Measurements from ENCODE around the gene TEX12. TPM values are rescaled to one million over a fixed set of nuclear protein-coding genes. Genes with fewer than 3 reads are reported as not detected.
"Not testable (repeated sequence)": the region's sequence is repeated elsewhere in the genome, so short reads cannot be mapped to it uniquely, and the experiment has no call there.

TEX12 gene
- total RNA-seq, 1 donor from 2014 or later = not detected

DNA sequence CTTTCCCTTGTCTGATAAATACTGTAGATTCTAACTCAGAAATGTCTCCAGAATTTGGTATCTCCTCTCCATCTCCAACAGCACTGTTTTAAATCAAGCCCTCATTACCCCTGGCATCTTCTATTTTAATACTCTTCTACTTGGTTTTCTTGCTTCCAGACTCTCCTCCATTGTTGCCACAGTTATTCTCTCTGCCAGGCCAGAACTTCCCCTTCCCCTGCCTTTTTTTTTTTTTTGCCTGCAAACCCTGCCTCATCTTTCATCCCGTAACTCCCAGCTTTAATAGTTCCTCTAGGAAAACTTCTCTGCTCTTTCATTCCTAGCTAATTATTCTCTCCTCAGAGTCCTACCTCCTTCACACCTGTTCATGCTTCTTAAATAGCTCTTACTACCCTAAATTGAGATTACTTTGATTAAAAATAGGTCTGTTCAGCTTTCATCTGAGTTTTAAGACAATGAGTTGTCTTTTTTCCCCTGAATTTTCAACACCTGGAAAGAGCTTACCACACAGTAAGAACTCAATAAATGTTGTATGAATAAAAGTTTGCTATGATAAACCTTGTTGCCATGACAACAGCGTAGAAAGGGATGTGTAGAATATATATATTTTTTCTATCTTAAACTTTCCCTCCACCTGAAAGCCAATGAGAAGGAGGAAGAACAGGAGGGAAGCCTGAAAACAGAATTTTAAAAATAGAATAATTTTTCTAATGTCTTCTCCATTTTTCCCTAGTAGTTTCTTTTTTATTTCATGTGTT, 6.9 kb upstream of the TEX12 start:
- Histone ChIP-seq H3K36me3 (no peaks in the 10 kb centered on the region), H3K27ac (peak overlapping the region; percentile 55), H3K4me3 (peak overlapping the region in 1 of 2 donors; percentile 39), H3K4me1 (peaks cover 21% of the 10 kb centered on the region), H3K27me3 (no peaks in the 10 kb centered on the region), H3K9me3 (no peaks in the 10 kb centered on the region)
- intact Hi-C loops (cut with DNase I) = no loop called here
- no peak for DNase-seq (ENCODE audit: extremely low spot score in 2 of 2)
- TF ChIP-seq, protein P1, sequence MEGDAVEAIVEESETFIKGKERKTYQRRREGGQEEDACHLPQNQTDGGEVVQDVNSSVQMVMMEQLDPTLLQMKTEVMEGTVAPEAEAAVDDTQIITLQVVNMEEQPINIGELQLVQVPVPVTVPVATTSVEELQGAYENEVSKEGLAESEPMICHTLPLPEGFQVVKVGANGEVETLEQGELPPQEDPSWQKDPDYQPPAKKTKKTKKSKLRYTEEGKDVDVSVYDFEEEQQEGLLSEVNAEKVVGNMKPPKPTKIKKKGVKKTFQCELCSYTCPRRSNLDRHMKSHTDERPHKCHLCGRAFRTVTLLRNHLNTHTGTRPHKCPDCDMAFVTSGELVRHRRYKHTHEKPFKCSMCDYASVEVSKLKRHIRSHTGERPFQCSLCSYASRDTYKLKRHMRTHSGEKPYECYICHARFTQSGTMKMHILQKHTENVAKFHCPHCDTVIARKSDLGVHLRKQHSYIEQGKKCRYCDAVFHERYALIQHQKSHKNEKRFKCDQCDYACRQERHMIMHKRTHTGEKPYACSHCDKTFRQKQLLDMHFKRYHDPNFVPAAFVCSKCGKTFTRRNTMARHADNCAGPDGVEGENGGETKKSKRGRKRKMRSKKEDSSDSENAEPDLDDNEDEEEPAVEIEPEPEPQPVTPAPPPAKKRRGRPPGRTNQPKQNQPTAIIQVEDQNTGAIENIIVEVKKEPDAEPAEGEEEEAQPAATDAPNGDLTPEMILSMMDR (IDR thresholded peaks at IDR 0.05) = no peak
- TF ChIP-seq POLR2AphosphoS5 (IDR thresholded peaks at IDR 0.05; ENCODE audit: insufficient read depth in 1 of 2, low read depth in 1 of 2) (no peak), POLR2A (IDR thresholded peaks at IDR 0.05) (no peak)

DNA sequence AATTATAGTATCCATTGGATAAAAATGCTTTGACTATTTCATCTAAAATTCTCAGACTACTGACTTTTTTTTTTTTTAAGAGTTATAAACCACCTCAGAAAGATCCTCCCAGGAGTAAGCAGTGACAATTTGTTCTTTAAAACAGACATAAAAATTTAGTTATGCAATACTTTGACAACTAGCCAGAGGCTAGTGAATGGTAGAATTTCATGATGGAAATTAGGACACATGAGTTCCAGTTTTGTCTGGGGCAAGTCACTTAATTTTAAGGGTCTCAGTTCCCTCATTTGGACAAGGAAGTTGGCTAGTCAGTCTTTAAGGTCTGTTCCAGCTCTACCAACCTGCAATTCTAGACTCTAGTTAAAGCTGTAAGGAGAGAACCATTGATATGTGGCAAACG, 6.2 kb upstream of the TEX12 start:
- DNase-seq (ENCODE audit: extremely low spot score in 2 of 2) = no peak
- peak overlapping the region; percentile 55 for H3K27ac ChIP-seq
- H3K4me3 ChIP-seq = peak overlapping the region in 1 of 2 donors; percentile 39
- TF ChIP-seq, protein P1 (IDR thresholded peaks at IDR 0.05) = no peak
- TF ChIP-seq POLR2A (IDR thresholded peaks at IDR 0.05) (no peak), POLR2AphosphoS5 (IDR thresholded peaks at IDR 0.05; ENCODE audit: insufficient read depth in 1 of 2, low read depth in 1 of 2) (peak in 1 of 2 donors; percentile 68)
- intact Hi-C loops (cut with DNase I) = no loop called here
- no peaks in the 10 kb centered on the region for H3K9me3 ChIP-seq
- no peaks in the 10 kb centered on the region for H3K36me3 ChIP-seq
- H3K4me1 ChIP-seq = peaks cover 21% of the 10 kb centered on the region
- no peaks in the 10 kb centered on the region for H3K27me3 ChIP-seq

DNA sequence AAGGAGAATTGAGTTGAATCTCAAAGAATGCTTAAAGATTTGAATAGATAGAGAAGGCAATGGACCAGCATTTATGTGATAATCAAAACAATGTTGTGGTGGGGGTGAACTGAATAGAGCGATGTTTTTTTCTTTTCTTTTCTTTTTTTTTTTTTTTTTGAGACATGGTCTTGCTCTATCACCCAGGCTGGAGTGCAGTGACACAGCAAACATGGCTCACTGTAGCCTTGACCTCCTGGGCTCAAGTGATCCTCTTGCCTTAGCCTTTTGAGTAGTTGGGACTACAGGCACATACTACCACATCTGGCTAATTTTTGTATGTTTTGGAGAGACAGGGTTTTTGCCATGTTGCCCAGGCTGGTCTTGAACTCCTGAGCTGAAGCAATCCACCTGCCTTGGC, 5.0 kb upstream of the TEX12 start:
- H3K4me1 ChIP-seq = peaks cover 15% of the 10 kb centered on the region
- H3K4me3 ChIP-seq = peak overlapping the region in 1 of 2 donors; percentile 39
- peak overlapping the region; percentile 55 for H3K27ac ChIP-seq
- DNase-seq (ENCODE audit: extremely low spot score in 2 of 2); intact Hi-C loops (cut with DNase I); H3K27me3 ChIP-seq; H3K9me3 ChIP-seq; H3K36me3 ChIP-seq: not testable (repeated sequence)

GRCh38 chr11:112162761-112163546, 4.2 kb upstream of the TEX12 start:
- Histone ChIP-seq H3K27ac (peak overlapping the region; percentile 55), H3K36me3 (no peaks in the 10 kb centered on the region), H3K27me3 (no peaks in the 10 kb centered on the region), H3K9me3 (no peaks in the 10 kb centered on the region), H3K4me3 (peak overlapping the region; percentile 17 to 39), H3K4me1 (peaks cover 8% of the 10 kb centered on the region)
- TF ChIP-seq POLR2AphosphoS5 (IDR thresholded peaks at IDR 0.05; ENCODE audit: insufficient read depth in 1 of 2, low read depth in 1 of 2) (peak in 1 of 2 donors; percentile 32), POLR2A (IDR thresholded peaks at IDR 0.05) (no peak)
- intact Hi-C loops (cut with DNase I) = no loop called here
- DNase-seq (ENCODE audit: extremely low spot score in 2 of 2) = no peak

DNA sequence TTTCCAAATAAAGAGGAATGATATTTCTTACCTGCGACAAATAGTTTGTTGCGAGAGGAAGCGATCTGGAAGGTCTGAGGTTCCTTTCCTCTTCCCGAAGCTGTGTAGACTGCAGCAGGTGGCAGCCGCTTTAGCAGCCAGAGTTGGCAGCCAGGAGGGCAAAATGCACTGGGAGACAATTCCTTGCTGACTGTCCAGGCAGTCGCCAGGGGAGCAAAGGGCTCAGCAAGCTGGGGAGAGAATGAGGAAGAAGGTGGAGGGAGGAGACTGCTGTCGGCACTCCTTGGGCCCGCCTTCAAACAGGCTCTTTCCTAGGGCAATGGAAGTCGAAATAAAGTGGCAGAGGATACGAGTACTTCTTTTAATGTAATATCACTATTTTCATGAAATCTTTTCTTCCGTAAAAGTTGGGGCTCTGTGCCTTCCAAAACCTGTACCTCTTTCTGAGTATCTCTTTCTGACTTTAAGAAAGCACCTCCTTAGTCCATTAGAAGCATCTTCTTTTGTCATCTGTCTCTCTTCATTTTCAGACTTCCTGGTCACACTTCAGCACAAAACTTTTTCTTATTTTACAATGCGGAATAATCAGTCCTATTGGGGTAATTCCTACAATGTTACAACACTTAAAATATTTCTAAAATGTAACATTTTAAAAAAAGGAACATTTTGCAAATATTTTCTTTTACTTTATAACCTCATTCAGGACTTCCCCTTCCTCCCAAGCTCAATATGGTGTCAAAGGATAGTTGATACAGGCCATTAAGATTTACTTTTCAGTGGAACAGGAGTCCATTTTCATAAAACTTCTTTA, 3.1 kb upstream of the TEX12 start, which contains the start of gene IL18:
Gene IL18, minus strand, starts transcription at position 220 of the 811 bp plus-strand sequence. CDS start 9,041 bp downstream, outside the sequence.
- peak; percentile 46 to 51 for TF ChIP-seq POLR2AphosphoS5 (IDR thresholded peaks at IDR 0.05; ENCODE audit: insufficient read depth in 1 of 2, low read depth in 1 of 2)
- TF ChIP-seq, protein P1 (IDR thresholded peaks at IDR 0.05) = no peak
- no peak for TF ChIP-seq POLR2A (IDR thresholded peaks at IDR 0.05)
- no peaks in the 10 kb centered on the region for H3K9me3 ChIP-seq
- peak within 1 kb of the TSS; percentile 55 for H3K27ac ChIP-seq
- intact Hi-C loops (cut with DNase I) = no loop called here
- no peaks in the 10 kb centered on the region for H3K36me3 ChIP-seq
- no peak for DNase-seq (ENCODE audit: extremely low spot score in 2 of 2)
- H3K4me3 ChIP-seq = peak within 1 kb of the TSS; percentile 17 to 39
- H3K4me1 ChIP-seq = peaks cover 5% of the 10 kb centered on the region
- no peaks in the 10 kb centered on the region for H3K27me3 ChIP-seq

Measured in vagina (tissue), 2 donors.